GM12878 (cell line): ENCODE measurements around the gene ATG9A. TPM values are rescaled to one million over a fixed set of nuclear protein-coding genes. Genes with fewer than 3 reads are reported as not detected.

Experiments used
- ATAC-seq: fragments of 200-7000 bp; cut with Tn5 transposase; 3 replicates; pipeline ENCODE4 v1.9.1; 2020; ENCODE audit warnings: mild to moderate bottlenecking, moderate library complexity
- BruUV-seq: library from RNA; stranded (reverse); fragments of 400-500 nt; replicated peaks from 2 replicates; lab custom pipeline; 2021; lab: Mats Ljungman, UMichigan
- CTCF ChIA-PET: fragments of 300-600 bp; sonication (Branson Sonifier 250); formaldehyde crosslinking; extraction: SDS; loops from one replicate; lab custom pipeline; 2021; ENCODE audit warnings: inconsistent platforms; lab: Yijun Ruan, JAX
- POLR2A ChIA-PET: fragments of 350-600 bp; formaldehyde crosslinking; extraction: SDS; loops from one replicate; lab custom pipeline; 2021; ENCODE audit warnings: inconsistent platforms; lab: Charles Lee
- RAD21 ChIA-PET: fragments of 300-600 bp; sonication (Branson Sonifier 250); formaldehyde crosslinking; loops from one replicate; lab custom pipeline; 2023; ENCODE audit warnings: antibody characterized with exemption; ENCODE audit not compliant: unreplicated experiment; lab: Charles Lee
- SMC1A ChIA-PET: fragments of 300-600 bp; sonication (Branson Sonifier 250); formaldehyde crosslinking; loops from one replicate; lab custom pipeline; 2023; ENCODE audit not compliant: unreplicated experiment, uncharacterized antibody; lab: Charles Lee
- DNase-seq: peaks from one replicate; pipeline ENCODE4 v3.0.0-alpha.2; 2011; ENCODE audit warnings: low read depth, low spot score
- FAIRE-seq: peaks from 3 replicates; lab custom pipeline; 2011; peaks lifted over from hg19 to GRCh38; lab: Jason Lieb, UNC
- H2AFZ ChIP-seq: 2 replicates; pipeline ENCODE4 v1.6.0; 2011; ENCODE audit warnings: low read depth, low read length, control low read depth; ENCODE audit not compliant: control insufficient read depth
- H3K27ac ChIP-seq: 2 replicates; pipeline ENCODE4 v1.5.1; 2011; ENCODE audit warnings: control low read depth; ENCODE audit not compliant: control insufficient read depth, insufficient read depth
- H3K27me3 ChIP-seq, 2 experiments: replicated peaks in 1 of 2; 2 replicates each; pipeline versions ENCODE4 v1.6.0 to v1.6.1; 2011; ENCODE audit warnings: low read length in 1 of 2; ENCODE audit not compliant: control insufficient read depth in 2 of 2, insufficient read depth in 2 of 2
- H3K36me3 ChIP-seq, 2 experiments: 2 replicates each; pipeline ENCODE4 v1.5.1; 2011; ENCODE audit warnings: low read length in 1 of 2; ENCODE audit not compliant: control insufficient read depth in 2 of 2, insufficient read depth in 2 of 2
- H3K4me1 ChIP-seq: 2 replicates; pipeline ENCODE4 v1.6.1; 2011; ENCODE audit warnings: mild to moderate bottlenecking, low read length, moderate library complexity, mixed read lengths; ENCODE audit not compliant: control insufficient read depth, insufficient read depth
- H3K4me2 ChIP-seq: 2 replicates; pipeline ENCODE4 v1.6.0; 2011; ENCODE audit warnings: control low read depth; ENCODE audit not compliant: control insufficient read depth, insufficient read depth
- H3K4me3 ChIP-seq: fragments of 200-600 bp; sonication (generic); 2 replicates; pipeline ENCODE4 v1.5.1; 2016
- H3K79me2 ChIP-seq: 2 replicates; pipeline ENCODE4 v1.6.0; 2011; ENCODE audit warnings: low read length; ENCODE audit not compliant: control insufficient read depth, insufficient read depth
- H3K9ac ChIP-seq: 2 replicates; pipeline ENCODE4 v1.8.0; 2011; ENCODE audit warnings: low read length, control low read depth, mixed read lengths; ENCODE audit not compliant: control insufficient read depth, insufficient read depth
- H3K9me3 ChIP-seq: replicated peaks from 3 replicates; pipeline ENCODE4 v1.5.1; 2011; ENCODE audit warnings: mild to moderate bottlenecking, low read length; ENCODE audit not compliant: control insufficient read depth, insufficient read depth
- H4K20me1 ChIP-seq: 2 replicates; pipeline ENCODE4 v1.6.0; 2011; ENCODE audit not compliant: control insufficient read depth, insufficient read depth
- CEBPB ChIP-seq, 2 experiments: fragments of 150-350 bp in 1 of 2; IDR thresholded peaks; 2 replicates each; pipeline ENCODE4 v1.6.1; 2012 to 2014; ENCODE audit warnings: low read depth in 2 of 2, low read length in 2 of 2, borderline replicate concordance in 1 of 2, inconsistent platforms in 1 of 2
- EGR1 ChIP-seq, 2 experiments: IDR thresholded peaks; 1 replicate in 1 of 2; 2 replicates in 1 of 2; pipeline ENCODE4 v1.6.1; 2011 to 2012; ENCODE audit warnings: low read depth in 2 of 2, low read length in 2 of 2, borderline replicate concordance in 1 of 2, mild to moderate bottlenecking in 1 of 2, moderate library complexity in 1 of 2
- HDGF ChIP-seq: fragments of 450-650 bp; IDR thresholded peaks from 2 replicates; pipeline ENCODE4 v1.6.1; 2016; ENCODE audit warnings: antibody characterized with exemption
- IKZF2 ChIP-seq, 2 experiments: fragments of 450-650 bp; IDR thresholded peaks; 2 replicates each; pipeline ENCODE4 v1.6.1; 2017; ENCODE audit warnings: mild to moderate bottlenecking in 2 of 2, moderate library complexity in 2 of 2
- RB1 ChIP-seq: fragments of 450-650 bp; formaldehyde crosslinking; IDR thresholded peaks from 2 replicates; pipeline ENCODE4 v1.6.1; 2017; ENCODE audit warnings: mild to moderate bottlenecking, borderline replicate concordance
- RUNX3 ChIP-seq: IDR thresholded peaks from 2 replicates; pipeline ENCODE4 v1.6.1; 2012; ENCODE audit warnings: low read length, inconsistent platforms
- ZBTB33 ChIP-seq: fragments of 450-650 bp; IDR thresholded peaks from 2 replicates; pipeline ENCODE4 v1.6.1; 2017; ENCODE audit warnings: mild to moderate bottlenecking
- WGBS: methylation state at CpG from one replicate; pipeline ENCODE4 v1.1.6; 2016; ENCODE audit warnings: low lambda C conversion rate; ENCODE audit not compliant: insufficient replicate concordance, insufficient coverage; ENCODE audit errors: missing lambda C conversion rate; 5-methylcytosine and 5-hydroxymethylcytosine counted together
- in situ Hi-C: fragments of 300-500 bp; cut with MboI; formaldehyde crosslinking; loops from 9 replicates; pipeline ENCODE4 v1.14.3; 2018; ENCODE audit warnings: mixed read lengths
- intact Hi-C: fragments of 100-400 bp; cut with micrococcal nuclease; formaldehyde crosslinking; loops from one replicate; pipeline ENCODE4 v1.14.2; 2022; ENCODE audit not compliant: unreplicated experiment
- polyA plus RNA-seq, 11 experiments: library from polyadenylated mRNA; depleted of rRNA in 4 of 11; unstranded in 6 of 11; stranded (reverse) in 5 of 11; fragments of >200 nt; fragmentation: Nextera tagmentation in 4 of 11; fragmentation: Illumina TruSeq in 1 of 11; extraction: Ambion mirVana in 4 of 11; extraction: Trizol in 1 of 11; gene quantifications; 1 replicate in 1 of 11; 2 replicates in 10 of 11; pipeline versions ENCODE4 v1.2.1 to v1.2.3, GENCODE V29; 2011 to 2016; ENCODE audit warnings: inconsistent platforms in 2 of 11, missing spikeins in 2 of 11, low read depth in 1 of 11
- total RNA-seq, 4 experiments: library from RNA; depleted of rRNA in 3 of 4; stranded (reverse); fragments of >200 nt in 3 of 4; fragmentation: Illumina TruSeq in 1 of 4; extraction: Trizol in 1 of 4; gene quantifications; 2 replicates each; pipeline versions ENCODE4 v1.2.1 to v1.2.3, GENCODE V29; 2013 to 2021

The ATG9A gene
- total and polyA plus RNA-seq, 10 of the 15 experiments (the other 5 are each of a cell fraction or from before 2014, with no cell fraction given) = 0.16 to 37.5 (median 14.6) TPM; not detected in 1

GRCh38 chr2:219248845-219249202, 19.4 kb upstream of the ATG9A start:
- BruUV-seq = no TSS peak
- 15% methylated on average over 2 of the region's 2 CpGs for WGBS
- SMC1A ChIA-PET = interaction anchor here (1.2 to 8.6 kb wide), 10 partner anchors 11 to 89 kb away, joined by 3 to 98 read pairs (median 11); partner anchors contain the start of genes ANKZF1, ATG9A, CNPPD1 and DNAJB2

GRCh38 chr2:219247678-219248642, 18.5 kb upstream of the ATG9A start:
- H4K20me1 ChIP-seq = 0 out of 2 replicates have a peak, but pooled peaks cover 4% of the 10 kb centered on the region
- DNase-seq (no peak), ATAC-seq (peak; percentile 11; the same call in 2 of the 3 replicates), FAIRE-seq (no peak)
- 57% methylated on average over 17 of the region's 17 CpGs for WGBS
- intact Hi-C loops = no loop called here
- H3K27ac ChIP-seq = peak overlapping the region; percentile 45
- TF ChIP-seq RB1 = no peak
- TF ChIP-seq ZBTB33 = 0 out of 2 replicates have a peak, but pooled peaks have one; percentile 41
- peak; percentile 18; the same call in 1 of the 2 replicates for TF ChIP-seq RUNX3
- no peak for TF ChIP-seq CEBPB (IDR thresholded peaks at IDR 0.05; ENCODE audit: borderline replicate concordance in 1 of 2, low read depth in 2 of 2, low read length in 2 of 2)
- peak in 1 of 2 experiments; percentile 12; a peak in 1 of 4 replicates for TF ChIP-seq IKZF2 (IDR thresholded peaks at IDR 0.05)
- H3K9me3 ChIP-seq = no peaks in the 10 kb centered on the region
- no peak overlapping the region for H3K9ac ChIP-seq
- peaks cover 53% of the 10 kb centered on the region for H3K4me1 ChIP-seq
- H3K4me3 ChIP-seq = no peak overlapping the region; the same call in 1 of the 2 replicates
- POLR2A ChIA-PET = interaction anchor here (0.6 to 9.0 kb wide), 8 partner anchors 9 to 98 kb away, joined by 3 to 160 read pairs (median 16); partner anchors contain the start of genes ANKZF1, ATG9A, CNPPD1 and DNAJB2
- peaks cover 12 to 19% of the 10 kb centered on the region in 2 experiments for H3K36me3 ChIP-seq
- H3K4me2 ChIP-seq = peak overlapping the region; percentile 35
- H3K27me3 ChIP-seq = no peaks in the 10 kb centered on the region
- no TSS peak for BruUV-seq
- no peak overlapping the region for H2AFZ ChIP-seq
- H3K79me2 ChIP-seq = peaks cover 52% of the 10 kb centered on the region
- in situ Hi-C loops = no loop called here
- CTCF ChIA-PET = interaction anchor here (0.6 to 5.5 kb wide), 6 partner anchors 30 to 89 kb away, joined by 3 to 69 read pairs (median 10); partner anchors contain the start of genes DNAJB2 and SLC23A3
- RAD21 ChIA-PET = interaction anchor here (1.3 to 3.2 kb wide), 7 partner anchors 9 to 76 kb away, joined by 4 to 46 read pairs (median 14); partner anchors contain the start of genes CNPPD1, DNAJB2 and ZFAND2B
- SMC1A ChIA-PET = interaction anchor here (0.9 to 8.6 kb wide), 7 partner anchors 9 to 71 kb away, joined by 3 to 98 read pairs (median 12); partner anchors contain the start of genes ANKZF1, ATG9A, CNPPD1 and DNAJB2

More at GRCh38 chr2:219248845-219249202, 19.4 kb upstream of the ATG9A start:
- Histone ChIP-seq H4K20me1 (0 out of 2 replicates have a peak, but pooled peaks cover 4% of the 10 kb centered on the region), H3K79me2 (peaks cover 60% of the 10 kb centered on the region), H3K4me2 (peak overlapping the region; percentile 9), H2AFZ (no peak overlapping the region), H3K27me3 (no peaks in the 10 kb centered on the region), H3K36me3 (peaks cover 12 to 19% of the 10 kb centered on the region in 2 experiments), H3K27ac (peak overlapping the region; percentile 58), H3K4me3 (peak overlapping the region; percentile 35; the same call in 1 of the 2 replicates), H3K9ac (peak overlapping the region; percentile 13; the same call in 1 of the 2 replicates), H3K9me3 (no peaks in the 10 kb centered on the region), H3K4me1 (peaks cover 53% of the 10 kb centered on the region)
- in situ Hi-C loops (no loop called here), intact Hi-C loops (no loop called here)
- RAD21 ChIA-PET = interaction anchor here (0.5 to 3.2 kb wide), 15 partner anchors 9 to 893 kb away, joined by 3 to 46 read pairs (median 5); partner anchors contain the start of genes ANKZF1, ATG9A, CNPPD1 and DNAJB2
- CTCF ChIA-PET = interaction anchor here (0.6 to 5.5 kb wide), 12 partner anchors 10 to 958 kb away, joined by 3 to 69 read pairs (median 4); partner anchors contain the start of genes ANKZF1, ATG9A, CNPPD1 and DNAJB2
- ATAC-seq (no peak), FAIRE-seq (no peak), DNase-seq (no peak)
- POLR2A ChIA-PET = interaction anchor here (0.5 to 9.0 kb wide), 14 partner anchors 9 to 97 kb away, joined by 3 to 160 read pairs (median 6); partner anchors contain the start of genes ANKZF1, ATG9A, CNPPD1 and DNAJB2
- no peak for TF ChIP-seq EGR1 (IDR thresholded peaks at IDR 0.05; ENCODE audit: borderline replicate concordance in 1 of 2, low read depth in 2 of 2, low read length in 2 of 2)
- TF ChIP-seq HDGF = 0 out of 2 replicates have a peak, but pooled peaks have one; percentile 5
